DMS79 treated with DMSO at 0.1 percent for 48 hours (cell line): ENCODE results near the gene ELMO1.

Experiments used
- DNase-seq: peaks from one replicate; lab custom pipeline; 2025; lab: John Stamatoyannopoulos, UW

ELMO1 gene

DNA sequence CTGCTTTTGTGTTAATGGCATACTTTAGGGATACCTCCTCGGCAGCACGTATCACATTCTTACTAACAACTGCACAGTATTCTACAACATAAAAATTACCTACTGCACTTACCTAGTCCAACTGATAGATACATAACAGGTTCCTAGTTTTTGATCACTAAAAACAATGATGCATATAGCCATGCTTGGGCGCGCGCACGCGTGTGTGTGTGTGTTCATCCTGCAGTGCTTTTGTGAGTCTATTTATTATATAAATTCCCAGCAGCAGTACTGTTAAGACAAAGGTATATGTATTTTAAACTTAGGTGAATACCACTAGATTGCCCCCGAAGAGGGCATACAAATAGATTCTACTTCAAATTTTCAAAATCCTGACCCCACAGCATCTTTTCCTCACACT, 181.4 kb downstream of the ELMO1 start:
- no peak for DNase-seq

DNA sequence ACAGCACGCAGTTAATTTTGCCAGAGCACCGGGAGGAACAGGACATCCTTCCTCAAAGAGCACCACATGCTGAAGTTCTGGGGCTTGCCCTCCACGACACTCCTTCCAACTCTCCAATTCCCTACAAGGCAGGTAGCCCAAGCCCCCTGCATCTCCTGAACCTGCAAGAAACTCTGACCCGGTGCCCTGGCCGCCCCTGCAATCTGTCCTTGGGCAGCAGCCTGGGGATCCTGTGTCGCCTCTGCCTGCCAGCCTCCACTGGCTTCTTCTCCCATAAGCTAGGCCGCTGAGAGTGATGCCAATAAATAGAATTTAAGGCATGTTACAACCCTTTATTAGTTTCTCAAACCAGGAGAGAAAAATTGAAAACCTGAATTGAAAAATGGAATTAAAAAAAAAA, 182.8 kb downstream of the ELMO1 start:
- no peak for DNase-seq

GRCh38 chr7:37265006-37265405, 183.7 kb downstream of the ELMO1 start:
- DNase-seq = no peak

DNA sequence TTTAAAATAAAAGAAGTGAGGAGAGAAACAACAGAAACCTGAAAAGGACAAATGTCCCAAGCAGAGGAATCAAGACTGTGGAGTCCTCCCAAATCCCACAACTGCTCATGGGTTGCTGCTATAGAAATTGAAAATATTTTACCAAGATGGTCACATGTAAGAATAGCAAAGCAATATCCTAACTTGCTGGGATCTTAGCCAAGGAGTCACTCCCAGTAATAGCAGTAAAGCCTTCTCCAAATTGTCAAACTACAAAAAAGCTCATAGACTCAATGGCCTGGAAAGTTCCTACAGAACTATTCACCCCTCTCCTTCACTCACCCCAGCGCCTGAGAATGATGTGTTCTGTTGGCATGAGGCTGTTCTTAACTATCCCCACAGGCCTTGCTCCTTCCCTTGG, 186.5 kb downstream of the ELMO1 start:
- DNase-seq = no peak

DNA sequence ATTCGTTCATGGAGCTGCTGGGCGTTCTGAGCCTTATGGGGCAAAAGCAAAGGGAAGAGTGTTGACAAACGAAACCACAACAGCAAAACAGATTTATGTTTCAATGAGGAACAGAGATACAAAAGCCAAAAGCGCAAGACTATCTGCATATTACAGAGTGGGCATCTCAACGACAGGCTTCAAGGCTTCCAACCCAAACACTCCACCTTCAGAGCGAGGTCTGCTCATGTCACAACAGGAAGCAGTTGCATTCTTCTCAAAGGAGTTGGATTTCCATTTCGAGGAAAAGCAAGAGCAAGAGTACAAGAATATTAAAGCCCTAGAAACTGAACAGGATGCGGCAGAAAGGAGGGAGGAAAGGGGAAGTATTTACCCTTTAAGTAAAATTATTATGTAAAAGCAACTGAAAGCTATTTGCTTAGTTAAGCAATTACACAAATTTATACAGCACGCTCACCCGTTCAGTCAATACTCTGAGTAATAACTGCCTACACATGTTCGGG, 189.3 kb downstream of the ELMO1 start:
- no peak for DNase-seq

DNA sequence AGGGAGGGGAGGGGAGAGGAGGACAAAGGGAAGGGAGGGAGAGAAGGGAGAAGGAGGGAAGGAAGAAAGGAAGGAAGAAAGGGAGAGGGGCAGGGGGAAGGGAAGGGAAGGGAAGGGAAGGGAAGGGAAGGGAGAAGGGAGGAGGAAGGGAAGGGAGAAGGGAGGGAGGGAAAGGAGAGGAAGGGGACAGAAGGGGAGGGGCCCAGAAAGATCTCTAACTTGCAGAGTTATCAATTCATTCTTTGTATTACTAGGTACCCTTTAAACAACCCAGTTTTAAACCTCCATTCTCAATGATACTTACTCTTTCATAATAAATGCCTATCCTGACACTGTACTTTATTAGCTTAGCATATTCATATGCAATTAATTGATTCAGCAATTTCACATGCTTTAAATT, 192.0 kb downstream of the ELMO1 start:
- DNase-seq = no peak

- no peak for DNase-seq
These were observed 193.2 kb downstream of the ELMO1 start for GRCh38 chr7:37255327-37255944.

DNA sequence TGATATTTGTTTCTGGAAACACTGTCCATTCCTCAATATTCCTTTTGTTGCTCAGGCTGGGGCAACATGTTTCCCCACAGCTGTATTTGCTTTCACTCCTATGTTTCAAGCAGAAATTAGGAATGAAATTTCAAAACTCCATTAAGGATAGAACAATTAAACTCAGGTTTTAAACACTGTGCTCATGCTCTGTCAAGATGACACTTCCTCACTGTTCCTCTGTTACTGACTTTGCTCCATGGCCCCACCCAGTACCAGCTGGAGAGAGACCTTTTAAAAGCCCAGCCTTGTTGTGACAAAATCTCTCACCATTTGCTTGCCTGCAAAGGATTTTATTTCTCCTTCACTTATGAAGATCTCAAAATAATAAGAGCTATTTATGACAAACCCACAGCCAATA, 197.4 kb downstream of the ELMO1 start:
- no peak for DNase-seq

DNA sequence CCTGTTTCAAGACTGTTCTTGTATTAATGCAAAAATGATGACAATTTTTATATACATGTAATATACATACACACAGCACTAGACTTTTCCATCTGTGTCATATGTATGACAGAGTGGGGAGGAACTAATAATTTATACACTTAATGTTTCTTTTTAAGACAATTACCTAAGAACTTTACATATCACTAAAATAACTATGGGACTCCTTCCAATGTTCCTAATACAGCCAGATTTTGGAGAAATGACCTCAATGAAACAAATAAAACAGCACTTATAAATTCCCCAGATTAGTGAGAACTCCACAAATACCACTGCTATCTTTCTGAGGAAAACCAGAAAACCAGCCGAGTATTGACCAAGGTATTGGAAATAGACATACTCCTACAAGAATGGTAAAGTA, 199.4 kb downstream of the ELMO1 start:
- no peak for DNase-seq

DNA sequence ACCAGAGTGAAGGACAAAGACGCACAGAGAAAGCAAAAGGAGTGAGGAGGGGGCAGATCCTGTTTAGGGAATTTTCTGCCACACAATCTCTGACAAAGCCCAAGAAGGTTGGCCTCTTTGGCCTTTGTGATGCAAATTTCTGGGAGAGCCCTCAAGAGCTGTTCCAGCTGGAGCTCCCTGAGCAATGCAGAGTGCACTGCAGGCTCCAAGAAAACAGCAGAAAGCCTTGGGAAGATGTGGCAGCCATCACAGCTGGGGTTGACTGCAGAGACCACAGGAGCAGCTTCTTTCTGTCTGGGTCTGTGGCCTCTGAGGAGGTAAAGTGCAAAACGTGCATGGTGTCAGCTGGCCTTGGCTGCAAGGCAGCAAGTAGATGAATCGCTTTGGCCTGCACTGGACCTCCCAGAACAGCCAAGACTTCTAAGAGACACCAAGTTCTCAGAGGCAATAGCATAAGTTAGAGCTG, 200.2 kb downstream of the ELMO1 start:
- DNase-seq = no peak

GRCh38 chr7:37247861-37248260, 200.8 kb downstream of the ELMO1 start:
- DNase-seq = no peak

DNA sequence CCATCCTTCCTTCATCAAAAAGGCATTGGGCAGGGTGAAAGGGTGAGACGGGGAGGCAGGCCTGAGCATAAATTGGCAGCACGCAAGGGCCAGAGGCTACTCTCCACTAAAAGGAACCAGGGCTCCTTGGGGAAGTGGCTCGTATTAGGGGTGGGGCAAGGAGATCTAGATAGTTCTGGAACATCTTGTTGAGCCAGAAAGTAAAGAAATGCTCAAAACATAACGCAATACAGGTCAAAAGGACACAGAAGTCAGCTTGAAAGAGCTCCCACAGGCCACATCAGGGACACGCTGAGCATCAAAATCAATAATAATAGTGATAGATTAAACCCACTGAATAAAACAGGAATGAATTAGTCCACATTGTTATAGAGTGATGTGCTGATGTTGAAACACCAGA, 203.1 kb downstream of the ELMO1 start:
- DNase-seq = no peak

GRCh38 chr7:37236906-37237305, 211.8 kb downstream of the ELMO1 start:
- no peak for DNase-seq

GRCh38 chr7:37235813-37236212, 212.9 kb downstream of the ELMO1 start:
- no peak for DNase-seq

- DNase-seq = no peak
These were observed 213.7 kb downstream of the ELMO1 start for GRCh38 chr7:37234928-37235327.

- DNase-seq = no peak
These were observed 214.3 kb downstream of the ELMO1 start for GRCh38 chr7:37234334-37234733.

DNA sequence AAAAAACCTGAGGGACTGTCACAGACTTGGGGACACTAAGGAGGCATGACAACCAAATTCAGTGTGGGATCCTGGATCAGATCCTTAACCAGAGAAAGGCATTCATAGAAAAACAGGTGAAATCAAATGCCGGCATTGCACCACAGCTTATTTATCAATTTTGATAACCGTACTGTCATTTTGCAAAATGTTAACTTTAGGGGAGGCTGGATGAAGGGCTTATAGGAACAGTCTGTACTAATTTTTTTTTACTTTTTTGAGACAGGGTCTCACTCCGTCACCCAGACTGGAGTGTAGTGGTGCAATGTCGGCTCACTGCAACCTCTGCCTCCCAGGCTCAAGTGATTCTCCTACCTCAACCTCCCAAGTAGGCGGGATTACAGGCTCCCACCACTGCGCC, 217.1 kb downstream of the ELMO1 start:
- DNase-seq = no peak

DNA sequence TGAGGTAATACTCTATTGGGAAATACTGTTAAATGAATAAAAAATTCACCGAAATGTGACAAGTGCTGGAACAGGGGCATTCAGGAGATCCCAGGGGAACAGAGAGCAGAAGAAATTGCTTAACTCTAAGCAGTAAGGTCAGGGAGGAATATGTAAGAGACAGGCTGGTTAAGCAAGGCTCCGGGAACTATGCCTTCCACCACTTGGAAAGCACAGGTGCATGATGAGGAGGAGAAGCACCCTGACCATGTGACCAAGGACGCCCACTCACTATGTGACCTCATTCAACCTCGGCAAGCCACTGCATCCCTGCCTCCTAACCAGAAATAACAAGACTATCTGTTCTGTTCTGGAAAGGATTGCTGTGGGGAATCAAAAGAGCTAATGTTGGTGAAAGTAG, 218.4 kb downstream of the ELMO1 start:
- no peak for DNase-seq

DNA sequence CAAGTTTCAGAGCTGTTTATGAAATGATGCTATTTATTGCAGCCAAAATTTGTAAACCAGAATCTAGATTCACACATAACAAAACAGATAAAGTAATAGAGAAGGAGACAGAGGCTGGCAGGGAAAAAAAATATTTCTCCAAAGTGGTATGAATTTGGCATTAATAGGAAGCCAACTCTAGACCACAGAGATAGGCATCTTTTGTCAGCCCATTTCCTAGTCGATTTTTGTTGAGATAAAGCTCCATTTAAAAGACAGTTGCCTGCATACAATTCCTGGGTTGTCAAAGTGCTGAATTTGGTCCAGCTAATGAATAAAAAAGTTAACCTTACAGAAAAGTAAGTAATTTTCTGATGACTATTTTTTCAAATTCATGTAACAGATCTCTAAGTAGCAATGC, 219.3 kb downstream of the ELMO1 start:
- DNase-seq = no peak

GRCh38 chr7:37225285-37225969, 223.2 kb downstream of the ELMO1 start:
- DNase-seq = no peak

- no peak for DNase-seq
These were observed 223.9 kb downstream of the ELMO1 start for GRCh38 chr7:37224746-37225145.

GRCh38 chr7:37220664-37221063, 228.0 kb downstream of the ELMO1 start:
- DNase-seq = no peak

- DNase-seq = no peak
These were observed 229.7 kb downstream of the ELMO1 start for GRCh38 chr7:37218956-37219355.

DNA sequence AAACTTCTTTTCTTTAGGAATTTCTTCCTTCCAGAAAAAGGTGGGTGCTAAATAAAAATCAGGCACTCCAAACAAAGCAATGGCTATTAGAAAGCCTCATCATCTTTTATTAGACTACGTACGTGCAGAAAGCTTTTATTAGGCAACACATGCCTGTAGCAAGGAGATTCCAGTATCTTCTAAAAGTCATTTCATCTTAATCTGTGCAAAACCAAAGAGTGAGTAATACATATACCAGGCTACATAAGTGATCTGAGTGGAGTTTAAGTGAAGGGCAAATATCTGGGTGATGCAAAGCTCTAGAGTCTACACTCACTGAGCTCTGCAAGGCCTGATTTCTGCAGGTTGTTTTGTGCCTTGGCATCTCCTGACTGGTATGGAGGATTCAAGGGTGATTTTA, 231.7 kb downstream of the ELMO1 start:
- no peak for DNase-seq
